Measurements from ENCODE around the gene CDA.

DNA sequence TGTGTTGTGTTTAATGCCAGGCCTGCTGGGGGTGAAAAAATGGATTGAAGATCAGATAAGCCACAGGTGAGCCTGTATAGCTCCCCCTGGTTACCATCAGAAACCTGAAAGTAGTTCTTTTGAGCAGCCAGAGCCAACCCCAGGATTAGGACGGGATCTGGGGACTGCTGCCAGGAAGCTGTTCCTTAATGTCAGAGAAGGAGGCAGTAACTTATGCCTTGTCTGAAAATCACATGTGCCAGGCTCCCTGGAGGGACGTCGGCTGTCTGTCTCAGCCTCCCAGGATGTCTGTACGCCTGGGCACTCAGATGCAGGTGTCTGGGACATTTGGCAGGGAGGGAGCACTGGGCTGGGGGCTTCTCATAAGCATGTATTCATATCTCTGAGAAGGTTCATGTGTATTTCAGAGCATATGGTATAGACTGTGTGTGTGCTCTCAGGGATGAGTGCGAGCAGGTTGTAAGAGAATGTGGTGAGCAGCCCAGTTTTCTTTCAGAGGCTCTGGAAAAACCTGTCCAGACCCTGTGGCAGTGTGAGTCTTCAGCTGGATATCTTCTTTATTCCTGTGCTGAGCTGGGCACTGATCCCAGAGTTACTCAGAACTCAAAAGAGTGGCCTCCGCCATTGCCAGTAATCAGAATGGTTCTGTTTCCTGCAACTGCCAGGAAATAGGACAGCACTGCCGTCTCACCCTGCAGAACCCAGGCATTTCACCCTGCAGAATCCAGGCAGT, 33.7 kb upstream of the CDA start:
- TF ChIP-seq, protein P1, sequence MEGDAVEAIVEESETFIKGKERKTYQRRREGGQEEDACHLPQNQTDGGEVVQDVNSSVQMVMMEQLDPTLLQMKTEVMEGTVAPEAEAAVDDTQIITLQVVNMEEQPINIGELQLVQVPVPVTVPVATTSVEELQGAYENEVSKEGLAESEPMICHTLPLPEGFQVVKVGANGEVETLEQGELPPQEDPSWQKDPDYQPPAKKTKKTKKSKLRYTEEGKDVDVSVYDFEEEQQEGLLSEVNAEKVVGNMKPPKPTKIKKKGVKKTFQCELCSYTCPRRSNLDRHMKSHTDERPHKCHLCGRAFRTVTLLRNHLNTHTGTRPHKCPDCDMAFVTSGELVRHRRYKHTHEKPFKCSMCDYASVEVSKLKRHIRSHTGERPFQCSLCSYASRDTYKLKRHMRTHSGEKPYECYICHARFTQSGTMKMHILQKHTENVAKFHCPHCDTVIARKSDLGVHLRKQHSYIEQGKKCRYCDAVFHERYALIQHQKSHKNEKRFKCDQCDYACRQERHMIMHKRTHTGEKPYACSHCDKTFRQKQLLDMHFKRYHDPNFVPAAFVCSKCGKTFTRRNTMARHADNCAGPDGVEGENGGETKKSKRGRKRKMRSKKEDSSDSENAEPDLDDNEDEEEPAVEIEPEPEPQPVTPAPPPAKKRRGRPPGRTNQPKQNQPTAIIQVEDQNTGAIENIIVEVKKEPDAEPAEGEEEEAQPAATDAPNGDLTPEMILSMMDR (conservative IDR thresholded peaks at IDR 0.05 in 1 of 2, IDR thresholded peaks at IDR 0.05 in 1 of 2; ENCODE audit: extremely low read depth in 1 of 2, insufficient read depth in 1 of 2, low read depth in 1 of 2, low read length in 2 of 2) = no peak
- TF ChIP-seq EZH2 (IDR thresholded peaks at IDR 0.05; ENCODE audit: borderline replicate concordance, low read length) = no peak
